Lower leg skin (tissue), 4 donors: ENCODE measurements around the gene PCP4. TPM values are rescaled to one million over a fixed set of nuclear protein-coding genes. Genes with fewer than 3 reads are reported as not detected.

ENCODE experiments used
- DNase-seq, 2 donors: peaks; one replicate each; pipeline ENCODE4 v3.0.0-alpha.2; 2019; ENCODE audit warnings: low spot score in 2 of 2
- H3K4me3 ChIP-seq: fragments of 200-600 bp; sonication (generic); 2 replicates; pipeline ENCODE4 v1.5.1; 2017; ENCODE audit warnings: mild to moderate bottlenecking, low read depth; ENCODE audit not compliant: poor library complexity, severe bottlenecking
- CTCF ChIP-seq, 3 donors: fragments of 450-650 bp; IDR thresholded peaks; one replicate each; pipeline ENCODE4 v1.5.1; 2016; ENCODE audit warnings: antibody characterized with exemption in 3 of 3, mild to moderate bottlenecking in 3 of 3, moderate library complexity in 2 of 3
- POLR2A ChIP-seq, 2 donors: fragments of 450-650 bp; IDR thresholded peaks; one replicate each; pipeline ENCODE4 v1.6.1; 2016 to 2017; ENCODE audit warnings: antibody characterized with exemption in 2 of 2, mild to moderate bottlenecking in 1 of 2, moderate library complexity in 1 of 2
- WGBS, 2 donors: methylation state at CpG; one replicate each; pipeline ENCODE4 v1.1.5; 2018; 5-methylcytosine and 5-hydroxymethylcytosine counted together
- intact Hi-C: fragments of 100-400 bp; cut with DNase I; formaldehyde crosslinking; loops from one replicate; pipeline ENCODE4 v1.15.0; 2023; ENCODE audit warnings: low total_unique reads
- total RNA-seq, 4 donors: library from RNA; depleted of rRNA; stranded (reverse); fragments of >200 nt; gene quantifications; one replicate each; pipeline ENCODE4 v1.1.0, GENCODE V29; 2016

PCP4 gene
- total RNA-seq, 4 donors from 2014 or later: 0.83 to 5.8 (median 1.2) TPM

- intact Hi-C loops: no loop called here
- 61 to 66% methylated on average over 4 of the region's 4 CpGs for WGBS, 2 donors
These were observed 4.1 kb upstream of the PCP4 start for GRCh38 chr21:39863111-39863510.

GRCh38 chr21:39866093-39866492 lies 1.1 kb upstream of the PCP4 start:
- H3K4me3 ChIP-seq: no peak overlapping the region
- DNase-seq: no peak
- intact Hi-C loops: no loop called here
- 84 to 89% methylated on average over 10 of the region's 10 CpGs for WGBS, 2 donors
- TF ChIP-seq CTCF (IDR thresholded peaks at IDR 0.05) (no peak), POLR2A (IDR thresholded peaks at IDR 0.05) (no peak)

More at GRCh38 chr21:39863111-39863510, 4.1 kb upstream of the PCP4 start:
- DNase-seq: no peak
- H3K4me3 ChIP-seq: no peak overlapping the region
- TF ChIP-seq POLR2A (IDR thresholded peaks at IDR 0.05): no peak
- no peak for TF ChIP-seq CTCF (IDR thresholded peaks at IDR 0.05)

- no peak for DNase-seq
- WGBS, 2 donors: 73 to 75% methylated on average over 11 of the region's 11 CpGs
- TF ChIP-seq POLR2A (IDR thresholded peaks at IDR 0.05): no peak
- no peak for TF ChIP-seq CTCF (IDR thresholded peaks at IDR 0.05)
- intact Hi-C loops: no loop called here
- no peak overlapping the region for H3K4me3 ChIP-seq
These were observed 2.0 kb downstream of the PCP4 start for GRCh38 chr21:39869141-39869818.

DNA sequence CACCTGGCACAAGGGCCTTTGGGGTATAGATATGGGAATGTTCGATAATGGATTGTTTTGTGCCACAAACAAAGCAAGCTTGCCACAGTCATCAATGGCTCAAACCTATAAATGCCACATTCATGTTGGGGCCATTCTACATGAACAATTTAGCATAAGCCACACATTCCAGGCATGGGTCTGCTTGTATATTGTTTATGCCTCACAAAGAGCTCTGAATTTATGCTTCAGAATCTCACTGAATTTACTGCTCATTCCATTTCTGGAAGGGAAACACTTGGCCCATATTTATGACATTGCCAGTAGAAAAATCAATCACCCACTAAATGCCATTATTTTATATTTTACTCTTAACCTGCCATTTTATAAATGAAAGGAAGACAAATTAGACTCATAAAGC lies 6.4 kb downstream of the PCP4 start:
- intact Hi-C loops: no loop called here
- DNase-seq: no peak
- 90 to 96% methylated on average over 1 of the region's 1 CpG for WGBS, 2 donors
- no peak overlapping the region for H3K4me3 ChIP-seq
- TF ChIP-seq POLR2A (IDR thresholded peaks at IDR 0.05) (no peak), CTCF (IDR thresholded peaks at IDR 0.05) (no peak)

GRCh38 chr21:39874206-39874605 lies 7.0 kb downstream of the PCP4 start:
- intact Hi-C loops: no loop called here
- no peak overlapping the region for H3K4me3 ChIP-seq
- 44 to 66% methylated on average over 8 of the region's 8 CpGs for WGBS, 2 donors
- TF ChIP-seq POLR2A (IDR thresholded peaks at IDR 0.05): no peak
- no peak for TF ChIP-seq CTCF (IDR thresholded peaks at IDR 0.05)
- no peak for DNase-seq

GRCh38 chr21:39874759-39875158 lies 7.5 kb downstream of the PCP4 start:
- no peak for DNase-seq
- 63 to 64% methylated on average over 7 of the region's 7 CpGs for WGBS, 2 donors
- intact Hi-C loops: no loop called here
- H3K4me3 ChIP-seq: no peak overlapping the region
- TF ChIP-seq POLR2A (IDR thresholded peaks at IDR 0.05) (no peak), CTCF (IDR thresholded peaks at IDR 0.05) (no peak)
